GM12878 (cell line): ENCODE data around the gene LDHA.

Experiments used
- CUX1 ChIP-seq: IDR thresholded peaks from 2 replicates; pipeline ENCODE4 v1.6.1; 2012; ENCODE audit warnings: improper control_type of control experiment, low read depth, low read length; ENCODE audit not compliant: insufficient replicate concordance
- FOXK2 ChIP-seq: fragments of 450-650 bp; IDR thresholded peaks from 2 replicates; pipeline ENCODE4 v1.6.1; 2017; ENCODE audit warnings: mild to moderate bottlenecking, moderate library complexity
- MYC ChIP-seq: IDR thresholded peaks from 2 replicates; pipeline ENCODE4 v1.6.1; 2011; ENCODE audit warnings: mild to moderate bottlenecking, low read length, moderate library complexity, inconsistent platforms; ENCODE audit not compliant: insufficient read depth, insufficient replicate concordance, insufficient read length, severe bottlenecking
- NFIC ChIP-seq: IDR thresholded peaks from 2 replicates; pipeline ENCODE4 v1.6.1; 2012; ENCODE audit warnings: low read depth, mild to moderate bottlenecking, inconsistent platforms, low read length, moderate library complexity
- SP1 ChIP-seq: IDR thresholded peaks from one replicate; pipeline ENCODE4 v1.6.1; 2011; ENCODE audit warnings: low read depth, low read length
- TF ChIP-seq, protein P1 (sequence below): IDR thresholded peaks from 2 replicates; pipeline ENCODE4 v1.6.1; 2012; ENCODE audit warnings: low read depth, low read length, improper control_type of control experiment

- TF ChIP-seq, protein P1, sequence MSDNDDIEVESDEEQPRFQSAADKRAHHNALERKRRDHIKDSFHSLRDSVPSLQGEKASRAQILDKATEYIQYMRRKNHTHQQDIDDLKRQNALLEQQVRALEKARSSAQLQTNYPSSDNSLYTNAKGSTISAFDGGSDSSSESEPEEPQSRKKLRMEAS: no peak
- TF ChIP-seq MYC: no peak
- TF ChIP-seq NFIC: no peak
- no peak for TF ChIP-seq FOXK2
- no peak for TF ChIP-seq CUX1
- TF ChIP-seq SP1: no peak
Observed at GRCh38 chr11:18419040-18419439, 24.7 kb downstream of the LDHA start.
